ENCODE measurements around the gene NLRC3.

DNA sequence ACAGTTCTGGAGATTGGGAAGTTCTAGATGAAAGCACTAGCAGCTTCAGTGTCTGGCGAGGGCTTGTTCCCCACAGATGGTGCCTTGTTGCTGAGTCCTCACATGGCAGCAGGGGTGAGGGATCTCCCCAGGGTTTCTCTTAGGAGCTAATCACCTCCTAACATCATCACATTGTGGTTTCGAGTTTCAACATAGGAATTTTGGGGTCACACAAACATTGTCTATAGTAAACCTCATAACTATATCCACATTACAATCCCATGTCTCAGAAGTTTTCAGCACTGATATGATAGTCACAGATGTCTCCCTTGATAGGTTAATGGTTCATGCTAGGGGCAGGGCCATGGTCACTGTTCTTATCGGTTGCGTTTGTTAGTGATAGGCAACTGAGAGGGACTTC lies 62.6 kb downstream of the NLRC3 start:
- TF ChIP-seq, protein P1, sequence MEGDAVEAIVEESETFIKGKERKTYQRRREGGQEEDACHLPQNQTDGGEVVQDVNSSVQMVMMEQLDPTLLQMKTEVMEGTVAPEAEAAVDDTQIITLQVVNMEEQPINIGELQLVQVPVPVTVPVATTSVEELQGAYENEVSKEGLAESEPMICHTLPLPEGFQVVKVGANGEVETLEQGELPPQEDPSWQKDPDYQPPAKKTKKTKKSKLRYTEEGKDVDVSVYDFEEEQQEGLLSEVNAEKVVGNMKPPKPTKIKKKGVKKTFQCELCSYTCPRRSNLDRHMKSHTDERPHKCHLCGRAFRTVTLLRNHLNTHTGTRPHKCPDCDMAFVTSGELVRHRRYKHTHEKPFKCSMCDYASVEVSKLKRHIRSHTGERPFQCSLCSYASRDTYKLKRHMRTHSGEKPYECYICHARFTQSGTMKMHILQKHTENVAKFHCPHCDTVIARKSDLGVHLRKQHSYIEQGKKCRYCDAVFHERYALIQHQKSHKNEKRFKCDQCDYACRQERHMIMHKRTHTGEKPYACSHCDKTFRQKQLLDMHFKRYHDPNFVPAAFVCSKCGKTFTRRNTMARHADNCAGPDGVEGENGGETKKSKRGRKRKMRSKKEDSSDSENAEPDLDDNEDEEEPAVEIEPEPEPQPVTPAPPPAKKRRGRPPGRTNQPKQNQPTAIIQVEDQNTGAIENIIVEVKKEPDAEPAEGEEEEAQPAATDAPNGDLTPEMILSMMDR (IDR thresholded peaks at IDR 0.05; ENCODE audit: low read depth, low read length, missing input control): no peak
- TF ChIP-seq REST (IDR thresholded peaks at IDR 0.05): no peak
- TF ChIP-seq EGR1 (IDR thresholded peaks at IDR 0.05; ENCODE audit: low read depth in 2 of 2): no peak
- TF ChIP-seq FOXA1 (IDR thresholded peaks at IDR 0.05): no peak
- TF ChIP-seq MAX (IDR thresholded peaks at IDR 0.05): no peak
- no peak for TF ChIP-seq HNF4A (conservative IDR thresholded peaks at IDR 0.05)
- TF ChIP-seq GABPA (IDR thresholded peaks at IDR 0.05 in 1 of 2, conservative IDR thresholded peaks at IDR 0.05 in 1 of 2): no peak
- TF ChIP-seq SP1 (IDR thresholded peaks at IDR 0.05): no peak
- no peak for TF ChIP-seq ZBTB33 (IDR thresholded peaks at IDR 0.05)
- TF ChIP-seq TAF1 (conservative IDR thresholded peaks at IDR 0.05): no peak
- TF ChIP-seq RAD21 (IDR thresholded peaks at IDR 0.05): no peak
- no peak for TF ChIP-seq JUND (IDR thresholded peaks at IDR 0.05)
- TF ChIP-seq YY1 (IDR thresholded peaks at IDR 0.05): no peak
- TF ChIP-seq, protein P2, sequence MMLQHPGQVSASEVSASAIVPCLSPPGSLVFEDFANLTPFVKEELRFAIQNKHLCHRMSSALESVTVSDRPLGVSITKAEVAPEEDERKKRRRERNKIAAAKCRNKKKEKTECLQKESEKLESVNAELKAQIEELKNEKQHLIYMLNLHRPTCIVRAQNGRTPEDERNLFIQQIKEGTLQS (IDR thresholded peaks at IDR 0.05): no peak
